Neural crest cell (in vitro differentiated cells): Measurements from ENCODE around the gene SALL2. TPM values are rescaled to one million over a fixed set of nuclear protein-coding genes. Genes with fewer than 3 reads are reported as not detected.

Source experiments
- DNase-seq: peaks from one replicate; pipeline ENCODE4 v3.0.0; 2021; ENCODE audit warnings: low read depth, mixed read lengths, low spot score
- H3K27ac Mint-ChIP-seq: one replicate; pipeline ENCODE4 v1.8.0; 2021; ENCODE audit warnings: mild to moderate bottlenecking, mixed read lengths; ENCODE audit not compliant: unreplicated experiment
- H3K27me3 Mint-ChIP-seq: 2 replicates; pipeline ENCODE4 v1.8.0; 2021; ENCODE audit warnings: low read depth, mild to moderate bottlenecking, mixed read lengths
- H3K36me3 Mint-ChIP-seq: 2 replicates; pipeline ENCODE4 v1.8.0; 2021; ENCODE audit warnings: low read depth, mild to moderate bottlenecking, mixed read lengths
- H3K4me1 Mint-ChIP-seq: 2 replicates; pipeline ENCODE4 v1.8.0; 2021; ENCODE audit warnings: mixed read lengths
- H3K4me3 Mint-ChIP-seq: one replicate; pipeline ENCODE4 v1.8.0; 2021; ENCODE audit warnings: mild to moderate bottlenecking, mixed read lengths
- H3K9me3 Mint-ChIP-seq: 2 replicates; pipeline ENCODE4 v1.8.0; 2021; ENCODE audit warnings: mixed read lengths
- CTCF ChIP-seq: fragments of 200-600 bp; sonication (generic); conservative IDR thresholded peaks from 2 replicates; pipeline ENCODE4 v1.5.0; 2021; ENCODE audit warnings: antibody characterized with exemption, mild to moderate bottlenecking
- total RNA-seq: library from RNA; stranded (reverse); gene quantifications from 2 replicates; pipeline ENCODE4 v1.2.1, GENCODE V29; 2021

The SALL2 gene
- total RNA-seq, 1 donor from 2014 or later = 164 TPM

DNA sequence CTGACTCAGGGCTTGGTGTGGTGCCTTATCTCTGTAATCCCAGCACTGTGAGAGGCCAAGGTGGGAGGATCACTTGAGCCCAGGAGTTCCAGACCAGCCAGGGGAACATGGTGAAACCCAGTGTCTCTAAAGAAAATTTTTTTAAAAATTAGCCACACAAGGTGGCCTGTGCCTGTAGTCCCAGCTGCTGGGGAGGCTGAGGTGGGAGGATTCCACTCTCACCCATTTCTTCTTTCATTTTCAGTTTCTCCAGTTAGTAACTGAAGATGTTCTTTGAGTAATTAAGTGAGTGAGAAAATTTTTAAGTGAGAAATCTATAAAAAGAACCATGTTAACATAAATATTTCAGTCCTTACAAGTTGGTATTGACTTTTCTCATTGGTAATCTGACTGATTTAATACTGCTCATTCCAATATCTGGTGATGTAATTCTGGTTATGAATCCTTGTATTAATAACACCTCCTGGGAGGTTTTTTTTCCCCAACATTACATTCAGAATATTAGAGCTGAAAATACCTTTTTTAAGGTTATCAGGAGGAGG lies 21.1 kb downstream of the SALL2 start:
- no peaks in the 10 kb centered on the region for H3K9me3 Mint-ChIP-seq
- peaks cover 19% of the 10 kb centered on the region for H3K4me1 Mint-ChIP-seq
- no peak overlapping the region for H3K4me3 Mint-ChIP-seq
- no peaks in the 10 kb centered on the region for H3K27me3 Mint-ChIP-seq
- peaks cover 14% of the 10 kb centered on the region for H3K36me3 Mint-ChIP-seq
- no peak for TF ChIP-seq CTCF
- no peak for DNase-seq
- H3K27ac Mint-ChIP-seq = no peak overlapping the region

DNA sequence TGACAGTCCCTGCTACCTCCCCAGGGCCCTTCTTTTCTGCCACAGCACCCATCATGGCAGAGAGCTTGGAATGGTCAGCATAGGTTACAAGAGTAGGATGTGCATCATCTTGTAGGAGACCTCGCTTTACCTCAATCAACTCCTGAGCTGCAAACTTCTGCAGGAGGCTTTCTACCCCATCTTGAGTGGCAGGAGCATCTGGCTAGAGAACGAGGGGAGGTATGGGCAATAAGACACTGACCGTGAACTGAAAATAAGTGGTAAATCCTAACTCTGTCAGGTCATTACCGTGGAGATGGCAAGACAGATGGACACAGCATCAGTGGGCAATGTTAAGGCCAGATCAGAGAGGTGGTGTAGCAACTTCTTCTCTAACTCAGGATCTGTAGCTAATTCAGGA lies 22.8 kb downstream of the SALL2 start:
- Mint-ChIP-seq H3K4me3 (no peak overlapping the region), H3K27ac (no peak overlapping the region), H3K9me3 (no peaks in the 10 kb centered on the region), H3K4me1 (peaks cover 12% of the 10 kb centered on the region), H3K36me3 (peaks cover 21% of the 10 kb centered on the region), H3K27me3 (no peaks in the 10 kb centered on the region)
- no peak for DNase-seq
- TF ChIP-seq CTCF = no peak

DNA sequence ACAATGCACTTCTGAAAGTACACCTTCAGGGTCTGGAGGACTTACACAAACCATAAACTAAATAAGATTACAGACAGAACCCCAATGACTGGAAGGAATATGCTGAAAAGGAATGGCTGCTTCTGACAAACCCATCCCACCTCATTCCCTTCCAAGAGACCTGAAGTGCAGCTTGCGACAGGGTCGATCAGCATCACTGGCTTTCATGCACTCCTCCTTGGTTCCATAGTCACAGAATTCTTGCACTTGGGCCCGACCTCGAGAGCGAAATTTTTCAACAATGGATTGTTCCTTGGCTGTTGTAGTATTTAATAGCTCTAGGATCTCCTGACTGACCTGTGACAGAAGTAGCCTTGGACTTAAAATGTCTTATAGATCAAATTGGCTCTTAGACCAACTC lies 24.6 kb downstream of the SALL2 start:
- Mint-ChIP-seq H3K27ac (no peak overlapping the region), H3K36me3 (peaks cover 14% of the 10 kb centered on the region), H3K4me1 (peaks cover 7% of the 10 kb centered on the region), H3K9me3 (no peaks in the 10 kb centered on the region), H3K27me3 (no peaks in the 10 kb centered on the region), H3K4me3 (no peak overlapping the region)
- DNase-seq = no peak
- no peak for TF ChIP-seq CTCF

DNA sequence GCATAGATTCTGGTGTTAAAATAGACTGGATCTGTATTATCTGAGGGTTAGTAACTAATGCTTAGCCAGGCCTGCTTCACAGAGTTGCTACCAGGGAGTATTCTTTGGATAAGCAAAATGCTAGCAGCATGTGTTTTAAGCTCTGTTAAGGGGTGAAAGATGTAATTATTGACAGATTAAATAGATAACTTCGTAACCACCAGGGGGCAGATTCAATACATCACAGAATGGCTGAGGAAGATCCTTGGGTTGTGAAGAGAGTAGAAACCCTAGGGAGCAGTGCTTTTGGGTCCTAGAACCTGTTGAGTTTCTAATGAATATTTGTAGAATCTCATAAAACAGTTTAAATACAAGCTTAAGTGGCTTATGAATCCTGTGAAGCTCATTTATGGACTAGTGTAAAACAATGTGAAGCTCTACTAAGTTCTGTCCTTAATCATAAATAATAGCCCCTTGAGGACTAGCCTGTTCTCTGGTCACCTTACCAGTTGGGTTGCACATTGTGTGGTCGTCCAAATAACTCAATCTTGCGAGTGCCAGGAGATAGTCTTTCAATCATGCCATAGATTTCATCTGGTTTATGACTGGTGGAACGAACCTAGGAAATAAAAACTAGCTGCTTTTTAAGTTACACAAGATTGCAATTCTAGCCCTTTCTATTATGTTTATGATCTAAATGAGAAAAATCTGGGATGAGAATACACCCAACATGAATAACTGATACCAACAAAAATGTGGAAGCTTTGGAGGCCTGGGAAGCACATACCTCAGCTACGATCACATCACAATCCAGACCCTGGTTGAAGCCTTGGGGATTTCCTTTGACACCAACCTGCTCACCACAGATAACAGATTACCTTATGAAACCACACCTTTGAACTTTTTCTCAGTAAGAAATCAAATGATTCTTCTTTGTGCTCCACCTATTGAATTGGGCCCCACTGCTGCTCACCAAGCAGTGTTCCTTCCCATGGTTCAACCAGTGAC lies 27.3 kb downstream of the SALL2 start:
- H3K4me1 Mint-ChIP-seq = peaks cover 7% of the 10 kb centered on the region
- H3K9me3 Mint-ChIP-seq = no peaks in the 10 kb centered on the region
- peaks cover 18% of the 10 kb centered on the region for H3K36me3 Mint-ChIP-seq
- TF ChIP-seq CTCF = peak; percentile 73
- DNase-seq = peak; percentile 36
- no peak overlapping the region for H3K4me3 Mint-ChIP-seq
- H3K27ac Mint-ChIP-seq = no peak overlapping the region
- no peaks in the 10 kb centered on the region for H3K27me3 Mint-ChIP-seq

DNA sequence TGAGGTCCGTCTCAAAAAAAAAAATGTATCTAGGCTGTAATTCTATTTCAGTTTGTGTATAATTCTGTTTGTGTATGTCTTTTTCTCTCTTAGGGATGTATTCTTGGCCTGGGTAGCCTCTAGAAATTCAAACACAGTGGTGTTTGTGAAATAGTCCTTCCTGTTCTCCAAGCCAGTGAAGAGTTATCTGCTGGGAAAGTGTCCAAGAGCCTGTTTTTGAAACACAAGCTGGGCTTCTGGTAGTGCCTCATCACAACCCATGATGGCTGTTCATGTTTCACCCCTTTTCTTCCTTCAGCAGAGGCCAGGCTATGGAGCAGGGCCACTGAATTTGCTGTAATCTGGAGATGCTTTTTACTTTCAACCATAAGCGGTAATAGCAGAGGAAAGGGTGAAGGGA lies 29.7 kb downstream of the SALL2 start:
- Mint-ChIP-seq H3K27me3 (no peaks in the 10 kb centered on the region), H3K4me3 (no peak overlapping the region), H3K27ac (no peak overlapping the region), H3K9me3 (no peaks in the 10 kb centered on the region), H3K4me1 (peaks cover 7% of the 10 kb centered on the region), H3K36me3 (peaks cover 25% of the 10 kb centered on the region)
- no peak for DNase-seq
- no peak for TF ChIP-seq CTCF
